Measurements from ENCODE around the gene RPGRIP1.

The RPGRIP1 gene

DNA sequence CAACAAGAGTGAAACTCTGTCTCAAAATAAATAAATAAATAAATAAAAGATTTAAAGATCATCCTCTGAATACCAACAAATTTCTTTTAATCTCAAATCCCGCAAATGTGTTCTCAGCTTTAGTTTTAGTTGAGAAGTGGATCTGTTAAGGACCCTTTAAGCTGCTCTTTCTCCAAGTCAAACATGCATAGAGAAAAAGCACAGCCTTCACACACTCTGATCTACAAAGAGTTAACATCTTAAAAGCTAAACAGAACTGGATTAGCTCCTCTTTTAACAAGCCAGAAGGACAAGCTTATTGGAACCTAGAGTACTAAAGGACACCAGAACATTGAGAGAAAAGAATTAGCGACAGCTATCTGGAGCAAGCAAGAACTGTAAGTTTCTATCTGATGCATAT lies at the start of gene RPGRIP1:
RPGRIP1 (plus strand) TSS at position 301 of the 400 bp plus-strand sequence. CDS start 7,894 bp downstream, outside the sequence.
- DNase-seq: no peak
- TF ChIP-seq GATA1 (IDR thresholded peaks at IDR 0.05; ENCODE audit: low read depth, low read length) (no peak), POLR2A (IDR thresholded peaks at IDR 0.05; ENCODE audit: low read length) (no peak)

DNA sequence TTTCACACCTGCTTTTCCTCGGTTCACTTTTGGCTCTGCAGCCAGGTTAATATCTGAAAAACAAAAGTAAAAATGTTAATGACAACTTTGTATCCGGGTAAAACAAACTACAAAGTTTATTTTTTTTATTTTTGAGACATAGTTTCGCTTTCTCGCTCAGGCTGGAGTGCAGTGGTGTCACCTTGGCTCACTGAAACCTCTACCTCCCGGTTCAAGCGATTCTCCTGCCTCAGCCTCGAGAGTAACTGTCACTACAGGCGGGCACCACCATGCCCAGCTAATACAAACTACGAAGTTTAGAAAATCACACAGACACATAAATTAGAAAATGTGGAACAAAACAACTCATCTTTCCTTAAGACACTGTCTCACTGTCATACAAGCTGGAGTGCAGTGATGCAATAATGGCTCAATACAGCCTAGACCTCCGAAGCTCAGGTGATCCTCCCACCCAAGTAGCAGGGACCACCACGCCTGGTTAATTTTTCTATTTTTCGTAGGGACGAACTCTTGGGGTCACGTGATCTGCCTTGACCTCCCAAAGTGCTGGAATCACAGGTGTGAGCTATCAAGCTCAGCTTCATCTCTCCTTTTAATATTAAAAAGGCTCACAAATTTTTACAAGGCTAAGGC lies 48.7 kb upstream of the RPGRIP1 start:
- TF ChIP-seq POLR2A (IDR thresholded peaks at IDR 0.05; ENCODE audit: low read length) (no peak), GATA1 (IDR thresholded peaks at IDR 0.05; ENCODE audit: low read depth, low read length) (no peak)
- DNase-seq: no peak

DNA sequence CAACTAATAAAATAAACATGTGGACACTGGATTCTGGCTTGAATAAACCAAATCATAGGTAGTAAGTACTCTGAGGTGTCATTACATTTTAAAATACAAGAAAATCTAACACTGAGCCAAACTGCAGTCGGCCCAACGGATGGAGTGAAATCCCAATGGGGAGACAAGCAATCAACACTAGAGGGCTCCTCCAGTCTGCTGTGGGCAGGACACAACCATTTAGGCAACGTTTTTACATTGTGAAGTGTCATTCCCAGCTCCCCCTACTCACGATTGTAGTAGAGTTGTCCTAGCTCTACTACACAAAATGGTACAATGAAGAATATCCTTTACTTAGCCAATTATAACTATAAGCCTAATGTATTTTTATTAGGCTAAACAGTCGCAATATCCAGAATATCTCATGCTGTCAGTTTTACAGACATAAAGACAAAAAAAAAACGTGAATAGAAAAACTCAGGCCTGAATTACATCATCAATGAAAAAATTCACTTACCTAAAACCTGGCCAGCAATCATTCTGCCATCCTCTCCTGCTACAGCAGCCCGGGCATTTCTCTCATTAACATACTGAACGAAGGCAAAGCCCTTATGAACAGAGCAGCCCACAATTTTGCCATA lies 46.3 kb upstream of the RPGRIP1 start:
- DNase-seq: no peak
- TF ChIP-seq POLR2A (IDR thresholded peaks at IDR 0.05; ENCODE audit: low read length) (no peak), GATA1 (IDR thresholded peaks at IDR 0.05; ENCODE audit: low read depth, low read length) (no peak)

DNA sequence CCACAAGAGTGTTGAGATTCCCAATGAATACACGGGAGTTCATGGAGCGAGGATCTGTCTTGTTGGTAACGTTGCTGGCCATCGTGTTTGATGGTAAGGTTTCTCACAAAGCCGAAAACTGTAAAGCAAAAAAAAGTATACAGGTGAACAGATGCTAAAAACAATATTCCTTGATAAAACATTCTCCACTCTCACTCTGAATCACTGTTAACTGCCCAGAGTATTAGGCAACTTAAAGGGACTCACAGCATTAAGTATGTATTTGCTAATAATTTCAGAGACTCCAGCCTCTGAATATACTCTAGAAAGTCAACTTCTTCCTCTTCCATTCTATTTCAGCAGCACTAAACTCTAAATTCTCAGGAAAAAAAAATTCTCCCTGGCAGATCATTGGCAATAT lies 45.8 kb upstream of the RPGRIP1 start:
- no peak for DNase-seq
- no peak for TF ChIP-seq GATA1 (IDR thresholded peaks at IDR 0.05; ENCODE audit: low read depth, low read length)
- no peak for TF ChIP-seq POLR2A (IDR thresholded peaks at IDR 0.05; ENCODE audit: low read length)

DNA sequence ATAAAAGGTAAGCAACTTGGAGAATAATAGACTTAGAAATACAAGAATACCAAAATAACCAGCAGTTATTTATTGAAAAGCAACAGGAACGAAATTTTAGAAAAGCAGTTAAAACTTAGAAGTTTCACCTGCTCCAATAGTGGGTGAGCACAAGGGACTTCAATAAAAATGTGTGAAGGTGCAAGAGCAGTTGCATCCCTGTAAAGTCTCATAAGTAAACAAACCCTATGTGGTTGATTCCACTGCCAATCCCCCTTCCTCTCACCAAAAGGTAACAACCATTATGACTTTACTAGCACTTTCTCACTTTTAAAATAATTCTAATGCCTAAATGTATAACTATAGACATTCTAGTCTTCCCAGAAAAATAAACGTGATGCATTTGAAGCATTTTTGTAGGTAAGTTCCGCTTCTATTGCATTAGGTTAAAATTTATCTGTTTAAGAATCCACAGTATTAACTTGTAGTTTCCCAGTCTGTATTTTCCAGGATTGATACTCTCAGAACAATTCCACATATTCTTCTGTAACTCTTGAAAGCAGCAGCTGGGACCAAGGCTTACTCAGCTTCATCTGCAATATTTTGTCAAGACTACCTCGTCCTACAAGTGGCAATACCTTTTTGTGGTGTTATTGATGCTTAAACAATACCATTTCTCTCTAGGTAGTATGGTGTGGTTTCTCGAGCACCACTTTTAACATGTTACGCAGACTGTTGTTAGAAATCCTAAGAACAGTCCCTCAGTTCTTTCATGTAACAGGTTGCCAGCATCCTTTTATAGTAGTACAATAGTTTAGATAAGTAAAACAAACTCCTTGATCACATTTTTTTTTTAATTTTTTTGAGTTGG lies 42.7 kb upstream of the RPGRIP1 start:
- no peak for DNase-seq
- TF ChIP-seq GATA1 (IDR thresholded peaks at IDR 0.05; ENCODE audit: low read depth, low read length): no peak
- no peak for TF ChIP-seq POLR2A (IDR thresholded peaks at IDR 0.05; ENCODE audit: low read length)

DNA sequence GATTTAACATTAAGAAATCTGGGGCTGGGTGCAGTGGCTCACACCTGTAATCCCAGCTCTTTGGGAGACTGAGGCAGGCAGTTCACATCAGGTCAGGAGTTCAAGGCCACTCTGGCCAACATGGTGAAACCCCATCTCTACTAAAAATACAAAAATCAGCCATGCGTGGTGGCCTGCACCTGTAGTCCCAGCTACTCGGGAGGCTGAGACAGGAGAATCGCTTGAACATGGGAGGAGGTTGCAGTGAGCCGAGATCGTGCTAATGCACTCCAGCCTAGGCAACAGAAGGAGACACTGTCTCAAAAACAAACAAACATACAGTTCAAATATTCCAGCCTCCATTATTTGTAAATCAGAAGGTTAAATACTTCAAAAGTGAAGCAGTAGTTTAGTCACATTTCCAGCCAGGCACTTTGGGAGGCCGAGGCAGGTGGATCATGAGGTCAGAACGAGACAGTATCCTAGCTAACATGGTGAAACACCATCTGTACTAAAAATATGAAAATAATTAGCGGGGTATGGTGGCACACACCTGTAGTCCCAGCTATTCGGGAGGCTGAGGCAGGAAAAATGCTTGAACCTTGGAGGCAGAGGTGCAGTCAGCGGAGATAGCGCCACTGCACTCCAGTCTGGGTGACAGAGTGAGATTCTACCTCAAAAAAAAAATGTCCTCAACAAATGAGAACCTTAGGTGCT lies 40.9 kb upstream of the RPGRIP1 start:
- DNase-seq: no peak
- TF ChIP-seq POLR2A (IDR thresholded peaks at IDR 0.05; ENCODE audit: low read length) (no peak), GATA1 (IDR thresholded peaks at IDR 0.05; ENCODE audit: low read depth, low read length) (no peak)

DNA sequence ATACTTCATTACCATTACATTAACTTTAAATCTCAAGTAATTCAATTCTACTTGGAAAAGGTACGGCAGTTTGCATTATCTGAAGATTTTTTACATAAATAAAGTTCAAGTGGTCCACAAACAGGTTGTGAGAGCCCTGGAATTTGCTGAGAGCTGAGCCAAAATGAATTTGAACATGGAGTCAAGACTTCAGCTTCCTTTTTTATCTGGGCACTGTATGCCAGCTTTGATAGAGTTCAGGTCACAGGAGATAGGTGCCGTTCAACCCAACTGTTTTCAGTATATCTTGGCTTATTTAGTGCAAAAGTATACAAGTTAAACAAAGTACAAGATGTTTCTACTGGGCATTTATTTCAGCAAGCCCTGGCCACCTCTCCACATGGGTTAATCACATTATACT lies 39.5 kb upstream of the RPGRIP1 start:
- TF ChIP-seq GATA1 (IDR thresholded peaks at IDR 0.05; ENCODE audit: low read depth, low read length) (no peak), POLR2A (IDR thresholded peaks at IDR 0.05; ENCODE audit: low read length) (no peak)
- no peak for DNase-seq

DNA sequence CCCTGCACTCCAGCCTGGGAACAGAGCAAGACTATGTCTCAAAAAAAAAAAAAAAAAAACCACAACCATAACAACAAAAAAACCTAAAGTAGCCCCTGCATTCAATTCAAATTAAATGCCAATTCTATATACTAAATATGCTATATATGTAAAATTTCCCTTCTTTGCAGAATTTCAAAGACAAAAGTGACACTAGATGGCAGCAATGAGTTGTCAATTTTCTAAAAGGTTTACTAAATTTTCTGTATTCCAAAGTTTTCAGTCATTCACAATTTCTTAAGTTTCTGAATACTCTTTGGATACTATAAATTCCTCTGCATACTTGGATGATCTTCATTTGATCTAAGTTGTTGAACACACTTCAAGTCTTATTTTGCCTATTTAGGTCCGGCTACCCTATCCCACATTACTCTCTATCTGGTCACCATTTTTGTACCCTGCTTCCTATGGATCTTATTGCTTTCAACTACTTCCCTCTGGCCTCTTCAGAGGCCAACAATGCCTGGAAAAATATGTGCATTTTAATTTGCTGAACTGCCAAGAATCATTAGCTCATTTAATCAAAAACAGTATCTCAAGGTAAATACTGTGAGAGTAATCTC lies 38.6 kb upstream of the RPGRIP1 start:
- TF ChIP-seq GATA1 (IDR thresholded peaks at IDR 0.05; ENCODE audit: low read depth, low read length) (no peak), POLR2A (IDR thresholded peaks at IDR 0.05; ENCODE audit: low read length) (no peak)
- DNase-seq: peak; percentile 45 to 65

DNA sequence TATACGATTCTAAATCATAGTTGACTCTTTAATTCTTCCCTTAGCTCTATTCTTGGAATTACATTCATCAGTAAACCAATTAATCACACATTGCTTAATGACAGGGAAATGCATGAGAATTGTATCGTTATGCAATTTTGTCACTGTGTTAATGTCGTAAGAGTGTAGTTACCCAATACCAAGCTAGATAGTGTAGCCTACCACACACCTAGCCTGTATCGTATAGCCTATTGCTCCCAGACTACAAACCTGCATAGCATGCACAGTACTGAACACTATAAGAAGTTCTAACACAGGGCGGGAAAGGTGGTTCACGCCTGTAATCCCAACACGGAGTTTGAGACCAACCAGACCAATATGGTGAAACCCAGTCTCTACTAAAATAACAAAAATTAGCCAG lies 35.3 kb upstream of the RPGRIP1 start:
- no peak for DNase-seq
- no peak for TF ChIP-seq POLR2A (IDR thresholded peaks at IDR 0.05; ENCODE audit: low read length)
- no peak for TF ChIP-seq GATA1 (IDR thresholded peaks at IDR 0.05; ENCODE audit: low read depth, low read length)

DNA sequence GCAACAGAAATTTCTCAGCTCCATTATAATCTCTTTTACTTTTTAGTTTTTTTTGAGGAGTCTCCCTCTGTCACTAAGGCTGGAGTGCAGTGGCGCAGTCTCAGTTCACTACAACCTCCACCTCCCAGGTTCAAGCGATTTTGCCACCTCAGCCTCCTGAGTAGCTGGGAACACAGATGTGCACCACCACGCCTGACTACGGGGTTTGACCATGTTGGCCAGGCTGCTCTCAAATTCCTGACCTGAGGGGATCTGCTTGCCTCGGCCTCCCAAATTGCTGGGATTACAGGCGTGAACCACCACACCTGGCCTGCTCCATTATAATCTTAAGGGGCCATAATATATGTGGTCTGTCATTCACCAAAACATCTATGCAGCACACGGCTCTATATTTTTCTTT lies 34.1 kb upstream of the RPGRIP1 start:
- no peak for DNase-seq
- no peak for TF ChIP-seq POLR2A (IDR thresholded peaks at IDR 0.05; ENCODE audit: low read length)
- no peak for TF ChIP-seq GATA1 (IDR thresholded peaks at IDR 0.05; ENCODE audit: low read depth, low read length)

DNA sequence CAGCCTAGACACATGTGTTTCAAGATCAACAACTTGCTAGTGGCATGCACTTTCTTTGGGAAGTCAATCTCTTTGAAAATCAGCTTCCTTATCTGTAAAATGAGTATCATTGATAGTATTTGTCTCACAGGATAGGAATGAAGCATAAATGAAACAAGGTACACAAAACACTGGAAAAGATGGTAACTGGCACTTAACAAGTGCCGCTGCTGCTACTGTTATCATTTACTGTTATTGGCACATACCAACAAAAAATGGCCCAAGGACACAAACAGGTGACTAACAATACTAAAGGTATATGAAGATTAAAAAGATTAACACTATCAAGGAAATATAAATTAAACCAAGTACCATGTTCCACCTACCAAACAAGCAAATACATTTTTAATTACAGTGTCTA lies 31.5 kb upstream of the RPGRIP1 start:
- DNase-seq: no peak
- TF ChIP-seq POLR2A (IDR thresholded peaks at IDR 0.05; ENCODE audit: low read length): no peak
- TF ChIP-seq GATA1 (IDR thresholded peaks at IDR 0.05; ENCODE audit: low read depth, low read length): no peak

DNA sequence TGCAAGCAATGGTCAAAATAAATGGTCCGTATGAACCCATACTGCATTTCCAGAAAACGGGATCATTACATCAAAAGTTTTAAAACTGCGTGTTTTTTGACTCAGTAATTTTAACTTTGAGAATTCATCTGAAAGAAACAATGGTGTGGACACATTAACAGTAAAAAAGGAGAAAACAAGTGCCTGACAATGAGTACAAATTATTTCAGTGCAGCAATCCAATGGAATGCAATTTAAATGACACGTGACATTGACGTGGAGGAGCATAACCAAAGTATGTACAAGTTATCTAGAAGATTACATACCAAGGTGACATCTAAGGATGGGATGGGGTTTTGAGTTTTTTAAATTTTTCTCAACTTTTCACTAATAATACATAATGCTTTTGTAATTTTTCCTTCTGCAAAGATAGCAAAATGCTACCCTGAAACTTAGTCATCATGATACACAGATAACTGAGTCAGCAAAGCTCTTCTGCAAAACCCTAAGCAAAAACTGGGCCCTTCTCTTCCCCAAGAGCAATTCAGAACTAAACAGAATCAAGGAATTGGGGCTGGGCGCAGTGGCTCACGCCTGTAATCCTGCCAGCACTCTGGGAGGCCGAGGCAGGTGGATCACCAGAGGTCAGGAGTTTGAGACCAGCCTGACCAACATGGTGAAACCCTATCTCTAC lies 31.0 kb upstream of the RPGRIP1 start:
- peak; percentile 11 to 52 for DNase-seq
- TF ChIP-seq POLR2A (IDR thresholded peaks at IDR 0.05; ENCODE audit: low read length) (no peak), GATA1 (IDR thresholded peaks at IDR 0.05; ENCODE audit: low read depth, low read length) (no peak)

DNA sequence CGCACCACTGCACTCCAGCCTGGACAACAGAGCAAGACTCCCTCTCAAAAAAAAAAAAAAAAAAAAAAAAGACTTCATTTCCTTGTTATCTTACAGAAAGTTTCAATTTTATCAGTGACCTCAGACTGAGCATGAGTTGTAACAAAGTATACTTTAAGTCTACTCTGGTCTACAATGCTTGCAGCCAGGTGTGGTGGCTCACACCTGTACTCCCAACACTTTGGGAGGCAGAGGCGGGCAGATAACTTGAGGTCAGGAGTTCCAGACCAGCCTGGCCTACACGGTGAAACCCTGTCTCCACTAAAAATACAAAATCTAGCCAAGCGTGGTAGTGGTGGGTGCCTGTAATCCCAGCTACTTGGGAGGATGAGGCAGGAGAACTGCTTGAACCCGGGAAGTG lies 28.7 kb upstream of the RPGRIP1 start:
- TF ChIP-seq POLR2A (IDR thresholded peaks at IDR 0.05; ENCODE audit: low read length): no peak
- no peak for TF ChIP-seq GATA1 (IDR thresholded peaks at IDR 0.05; ENCODE audit: low read depth, low read length)
- DNase-seq: no peak

Data from erythroblast (primary cell).